ENCODE measurements around the gene KLC1. TPM values are rescaled to one million over a fixed set of nuclear protein-coding genes. Genes with fewer than 3 reads are reported as not detected.

Gene KLC1
- total RNA-seq (100 to 1,000 TPM; 126 to 190 (median 148) TPM), polyA plus RNA-seq (100 to 1,000 TPM in 2 of 3 donors, 10 to 100 TPM in 1; 86.4 to 256 (median 201) TPM)
- long read RNA-seq, donor 1, full-length matches to known transcripts, result 34 of 72 reads
- long read RNA-seq, donor 1, partial matches to known transcripts, result 10 of 72 reads
- long read RNA-seq, donor 1, other reads (novel, unspliced or antisense), result 28 of 72 reads
- long read RNA-seq, donor 2, full-length matches to known transcripts, result 76 of 156 reads
- long read RNA-seq, donor 2, partial matches to known transcripts, result 32 of 156 reads
- long read RNA-seq, donor 2, other reads (novel, unspliced or antisense), result 48 of 156 reads

DNA sequence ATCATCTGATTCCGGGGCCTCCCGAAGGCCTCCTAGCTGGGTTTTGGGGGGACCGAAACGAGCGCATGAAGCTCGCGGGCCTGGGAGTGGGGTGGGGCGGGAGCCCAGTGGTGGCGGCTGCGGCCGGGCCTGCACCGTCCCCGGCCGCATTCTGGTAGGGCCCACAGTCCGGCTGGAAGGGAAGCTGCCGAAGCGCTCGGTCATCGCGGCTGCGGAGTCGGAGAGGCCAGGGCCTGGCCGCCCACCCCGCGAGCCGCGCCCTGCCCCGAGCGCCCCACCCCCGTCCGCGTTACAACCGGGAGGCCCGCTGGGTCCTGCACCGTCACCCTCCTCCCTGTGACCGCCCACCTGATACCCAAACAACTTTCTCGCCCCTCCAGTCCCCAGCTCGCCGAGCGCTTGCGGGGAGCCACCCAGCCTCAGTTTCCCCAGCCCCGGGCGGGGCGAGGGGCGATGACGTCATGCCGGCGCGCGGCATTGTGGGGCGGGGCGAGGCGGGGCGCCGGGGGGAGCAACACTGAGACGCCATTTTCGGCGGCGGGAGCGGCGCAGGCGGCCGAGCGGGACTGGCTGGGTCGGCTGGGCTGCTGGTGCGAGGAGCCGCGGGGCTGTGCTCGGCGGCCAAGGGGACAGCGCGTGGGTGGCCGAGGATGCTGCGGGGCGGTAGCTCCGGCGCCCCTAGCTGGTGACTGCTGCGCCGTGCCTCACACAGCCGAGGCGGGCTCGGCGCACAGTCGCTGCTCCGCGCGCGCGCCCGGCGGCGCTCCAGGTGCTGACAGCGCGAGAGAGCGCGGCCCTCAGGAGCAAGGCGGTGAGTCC lies at the start of gene KLC1:
KLC1 (plus strand) TSS at position 528 of the 819 bp plus-strand sequence. CDS start 25,354 bp downstream, outside the sequence.
- Histone ChIP-seq H3K4me3 (peak within 1 kb of the TSS; percentile 76), H3K9me3 (no peaks in the 10 kb centered on the region), H3K27me3 (ENCODE audit: insufficient read depth in 3 of 3, low read length in 2 of 3) (no peaks in the 10 kb centered on the region), H3K27ac (peak within 1 kb of the TSS; percentile 88), H3K4me1 (peaks cover 54% of the 10 kb centered on the region), H3K36me3 (ENCODE audit: insufficient read depth in 1 of 2, low read depth in 1 of 2) (peaks cover 0 to 15% of the 10 kb centered on the region in 2 donors)
- DNase-seq, result peak; percentile 87 to 93
- TF ChIP-seq, protein P1, sequence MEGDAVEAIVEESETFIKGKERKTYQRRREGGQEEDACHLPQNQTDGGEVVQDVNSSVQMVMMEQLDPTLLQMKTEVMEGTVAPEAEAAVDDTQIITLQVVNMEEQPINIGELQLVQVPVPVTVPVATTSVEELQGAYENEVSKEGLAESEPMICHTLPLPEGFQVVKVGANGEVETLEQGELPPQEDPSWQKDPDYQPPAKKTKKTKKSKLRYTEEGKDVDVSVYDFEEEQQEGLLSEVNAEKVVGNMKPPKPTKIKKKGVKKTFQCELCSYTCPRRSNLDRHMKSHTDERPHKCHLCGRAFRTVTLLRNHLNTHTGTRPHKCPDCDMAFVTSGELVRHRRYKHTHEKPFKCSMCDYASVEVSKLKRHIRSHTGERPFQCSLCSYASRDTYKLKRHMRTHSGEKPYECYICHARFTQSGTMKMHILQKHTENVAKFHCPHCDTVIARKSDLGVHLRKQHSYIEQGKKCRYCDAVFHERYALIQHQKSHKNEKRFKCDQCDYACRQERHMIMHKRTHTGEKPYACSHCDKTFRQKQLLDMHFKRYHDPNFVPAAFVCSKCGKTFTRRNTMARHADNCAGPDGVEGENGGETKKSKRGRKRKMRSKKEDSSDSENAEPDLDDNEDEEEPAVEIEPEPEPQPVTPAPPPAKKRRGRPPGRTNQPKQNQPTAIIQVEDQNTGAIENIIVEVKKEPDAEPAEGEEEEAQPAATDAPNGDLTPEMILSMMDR (IDR thresholded peaks at IDR 0.05), result no peak
- 0 to 1% (median 0%) methylated on average over 44 to 96 of the region's 97 CpGs for WGBS, 3 donors
- intact Hi-C loops (cut with DNase I), result loop anchor here in 1 of 2 donors (5.0 kb wide), 1 partner anchor 67 kb away; the partner anchor contains the start of genes BAG5 and COA8
- ATAC-seq, result peak; percentile 84 to 88 (median 85)

DNA sequence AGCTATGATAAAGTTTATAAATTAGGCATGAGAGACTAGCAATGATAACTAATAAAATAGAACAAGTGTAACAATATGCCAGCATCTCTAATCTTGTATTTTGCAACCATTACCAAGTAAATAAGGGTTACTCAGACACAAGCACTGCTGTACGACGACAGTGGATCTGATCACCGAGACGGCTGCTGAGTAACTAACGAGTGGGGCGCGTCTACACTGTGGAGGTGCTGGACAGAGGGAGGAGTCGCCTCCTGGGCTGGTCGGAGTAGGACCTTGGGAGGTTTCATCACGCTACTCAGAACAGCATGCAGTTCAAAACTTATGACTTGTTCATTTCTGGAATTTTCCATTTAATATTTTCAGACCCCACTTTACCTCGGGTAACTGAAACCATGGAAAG lies 47.8 kb upstream of the KLC1 start:
- H3K4me3 ChIP-seq, result no peak overlapping the region
- no peak for DNase-seq
- ATAC-seq, result no peak
- no peaks in the 10 kb centered on the region for H3K27me3 ChIP-seq (ENCODE audit: insufficient read depth in 3 of 3, low read length in 2 of 3)
- intact Hi-C loops (cut with DNase I), result no loop called here
- peaks cover 7% of the 10 kb centered on the region for H3K4me1 ChIP-seq
- no peaks in the 10 kb centered on the region for H3K9me3 ChIP-seq
- no peak overlapping the region for H3K27ac ChIP-seq
- peaks cover 3 to 59% of the 10 kb centered on the region in 2 donors for H3K36me3 ChIP-seq (ENCODE audit: insufficient read depth in 1 of 2, low read depth in 1 of 2)
- TF ChIP-seq, protein P1 (IDR thresholded peaks at IDR 0.05), result no peak
- WGBS, 3 donors, result 90 to 97% (median 92%) methylated on average over 11 of the region's 11 CpGs

DNA sequence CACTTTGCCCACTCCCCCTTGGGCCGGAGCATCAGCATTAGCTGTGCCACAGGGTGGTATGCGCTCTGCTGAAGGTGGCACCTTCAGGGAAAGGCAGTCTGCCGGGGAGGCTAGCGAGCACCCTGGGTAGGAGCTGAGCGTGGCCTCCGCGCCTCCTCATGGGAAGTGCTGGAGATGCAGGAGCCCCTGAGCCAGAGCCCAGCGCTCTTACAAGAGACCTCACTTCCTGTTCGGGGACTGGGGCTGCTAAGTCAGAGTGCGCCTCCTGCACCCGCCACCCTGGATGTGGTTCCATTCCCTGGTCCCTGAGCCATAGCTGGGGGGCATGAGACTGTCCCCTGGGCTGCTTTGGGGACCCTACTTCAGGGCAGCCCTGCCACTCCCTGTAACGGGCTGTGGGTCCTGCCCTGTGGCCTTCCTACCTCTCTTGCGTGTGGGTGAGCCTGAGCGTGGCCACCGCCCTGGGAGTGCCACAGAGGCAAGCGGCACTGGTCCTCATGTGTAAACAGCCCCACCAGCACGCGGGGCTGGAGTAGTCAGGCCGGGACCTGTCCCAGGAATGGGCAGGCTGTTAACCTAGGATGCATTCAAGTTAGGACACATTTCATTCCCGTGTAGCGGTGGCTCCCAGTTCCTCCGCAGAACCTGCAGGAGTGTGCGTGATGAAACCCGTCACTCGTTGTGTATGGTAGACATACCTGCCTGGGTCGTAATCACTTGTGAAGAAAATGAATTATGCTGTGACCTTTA lies 46.9 kb upstream of the KLC1 start:
- TF ChIP-seq, protein P1 (IDR thresholded peaks at IDR 0.05), result no peak
- intact Hi-C loops (cut with DNase I), result no loop called here
- Histone ChIP-seq H3K4me1 (no peaks in the 10 kb centered on the region), H3K9me3 (no peaks in the 10 kb centered on the region), H3K27me3 (ENCODE audit: insufficient read depth in 3 of 3, low read length in 2 of 3) (no peaks in the 10 kb centered on the region), H3K4me3 (no peak overlapping the region), H3K36me3 (ENCODE audit: insufficient read depth in 1 of 2, low read depth in 1 of 2) (peaks cover 3 to 57% of the 10 kb centered on the region in 2 donors), H3K27ac (no peak overlapping the region)
- ATAC-seq (peak in 1 of 4 donors; percentile 36), DNase-seq (no peak)
- 91 to 96% (median 92%) methylated on average over 26 of the region's 26 CpGs for WGBS, 3 donors

GRCh38 chr14:103584326-103584915 lies 44.6 kb upstream of the KLC1 start:
- intact Hi-C loops (cut with DNase I), result no loop called here
- TF ChIP-seq, protein P1 (IDR thresholded peaks at IDR 0.05), result no peak
- H3K9me3 ChIP-seq, result no peaks in the 10 kb centered on the region
- H3K4me1 ChIP-seq, result no peaks in the 10 kb centered on the region
- no peak for ATAC-seq
- H3K4me3 ChIP-seq, result no peak overlapping the region
- 83 to 86% (median 84%) methylated on average over 11 of the region's 11 CpGs for WGBS, 3 donors
- H3K27me3 ChIP-seq (ENCODE audit: insufficient read depth in 3 of 3, low read length in 2 of 3), result no peaks in the 10 kb centered on the region
- H3K36me3 ChIP-seq (ENCODE audit: insufficient read depth in 1 of 2, low read depth in 1 of 2), result peaks cover 0 to 56% of the 10 kb centered on the region in 2 donors
- no peak overlapping the region for H3K27ac ChIP-seq
- no peak for DNase-seq
